ENCODE data around the gene PRRG4.

DNA sequence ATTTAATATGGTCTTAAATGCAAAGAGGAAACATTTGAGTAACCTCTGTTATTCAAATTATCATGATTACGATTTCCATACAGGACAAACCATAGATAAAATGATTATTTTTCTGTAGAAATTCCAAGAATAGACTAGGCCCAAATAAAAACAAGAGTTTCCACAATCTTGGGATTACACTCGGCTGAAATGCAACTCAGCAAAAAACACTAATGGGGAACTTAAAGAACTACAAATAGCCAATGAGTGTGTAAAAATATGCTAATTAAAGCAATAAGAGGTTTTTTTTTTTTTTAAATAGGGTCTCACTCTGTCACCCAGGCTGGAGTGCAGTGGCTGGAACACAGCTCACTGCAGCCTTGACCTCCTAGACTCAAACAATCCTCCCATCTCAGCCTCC, 10.5 kb upstream of the PRRG4 start:
- TF ChIP-seq, protein P1, sequence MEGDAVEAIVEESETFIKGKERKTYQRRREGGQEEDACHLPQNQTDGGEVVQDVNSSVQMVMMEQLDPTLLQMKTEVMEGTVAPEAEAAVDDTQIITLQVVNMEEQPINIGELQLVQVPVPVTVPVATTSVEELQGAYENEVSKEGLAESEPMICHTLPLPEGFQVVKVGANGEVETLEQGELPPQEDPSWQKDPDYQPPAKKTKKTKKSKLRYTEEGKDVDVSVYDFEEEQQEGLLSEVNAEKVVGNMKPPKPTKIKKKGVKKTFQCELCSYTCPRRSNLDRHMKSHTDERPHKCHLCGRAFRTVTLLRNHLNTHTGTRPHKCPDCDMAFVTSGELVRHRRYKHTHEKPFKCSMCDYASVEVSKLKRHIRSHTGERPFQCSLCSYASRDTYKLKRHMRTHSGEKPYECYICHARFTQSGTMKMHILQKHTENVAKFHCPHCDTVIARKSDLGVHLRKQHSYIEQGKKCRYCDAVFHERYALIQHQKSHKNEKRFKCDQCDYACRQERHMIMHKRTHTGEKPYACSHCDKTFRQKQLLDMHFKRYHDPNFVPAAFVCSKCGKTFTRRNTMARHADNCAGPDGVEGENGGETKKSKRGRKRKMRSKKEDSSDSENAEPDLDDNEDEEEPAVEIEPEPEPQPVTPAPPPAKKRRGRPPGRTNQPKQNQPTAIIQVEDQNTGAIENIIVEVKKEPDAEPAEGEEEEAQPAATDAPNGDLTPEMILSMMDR (IDR thresholded peaks at IDR 0.05), result no peak
- TF ChIP-seq POLR2A (IDR thresholded peaks at IDR 0.05), result no peak
- TF ChIP-seq POLR2AphosphoS5 (IDR thresholded peaks at IDR 0.05), result no peak
- TF ChIP-seq EP300 (IDR thresholded peaks at IDR 0.05), result no peak
